OCI-LY7 (cell line): ENCODE measurements around the gene OXCT1. TPM values are rescaled to one million over a fixed set of nuclear protein-coding genes. Genes with fewer than 3 reads are reported as not detected.

Source experiments
- BruUV-seq: library from RNA; stranded (reverse); fragments of 400-500 nt; replicated peaks from 2 replicates; lab custom pipeline; 2021; lab: Mats Ljungman, UMichigan
- CTCF ChIA-PET: fragments of 300-600 bp; sonication (Branson Sonifier 250); formaldehyde crosslinking; loops from one replicate; lab custom pipeline; 2022; ENCODE audit warnings: antibody characterized with exemption; ENCODE audit not compliant: unreplicated experiment; lab: Charles Lee
- POLR2A ChIA-PET: fragments of 300-600 bp; sonication (Branson Sonifier 250); formaldehyde crosslinking; loops from one replicate; lab custom pipeline; 2022; ENCODE audit warnings: antibody characterized with exemption; lab: Charles Lee
- DNase-seq: peaks from one replicate; pipeline ENCODE4 v3.0.0-alpha.2; 2015; ENCODE audit warnings: low spot score
- H2AFZ ChIP-seq: fragments of 200-600 bp; sonication (generic), shearing (Covaris generic); 2 replicates; pipeline ENCODE4 v1.6.1; 2014; ENCODE audit warnings: mild to moderate bottlenecking, antibody characterized with exemption, low read length, moderate library complexity
- H3K27ac ChIP-seq: fragments of 200-600 bp; sonication (generic); 2 replicates; pipeline ENCODE4 v1.5.1; 2014; ENCODE audit warnings: mixed run types, low read depth, mild to moderate bottlenecking, moderate library complexity, low read length, inconsistent platforms; ENCODE audit not compliant: poor library complexity, severe bottlenecking
- H3K36me3 ChIP-seq: fragments of 200-600 bp; sonication (generic); 2 replicates; pipeline ENCODE4 v1.6.1; 2014; ENCODE audit warnings: mild to moderate bottlenecking, antibody characterized with exemption, low read length, moderate library complexity, mixed read lengths; ENCODE audit not compliant: insufficient read depth
- H3K4me1 ChIP-seq: fragments of 200-600 bp; sonication (generic); 2 replicates; pipeline ENCODE4 v1.5.1; 2014; ENCODE audit warnings: mild to moderate bottlenecking, low read length; ENCODE audit not compliant: insufficient read depth, poor library complexity, severe bottlenecking
- H3K4me2 ChIP-seq: fragments of 200-600 bp; sonication (generic); 2 replicates; pipeline ENCODE4 v1.6.1; 2014; ENCODE audit warnings: mild to moderate bottlenecking, low read length
- H3K4me3 ChIP-seq: fragments of 200-600 bp; sonication (generic); 2 replicates; pipeline ENCODE4 v1.5.1; 2014; ENCODE audit warnings: mild to moderate bottlenecking, low read depth, low read length; ENCODE audit not compliant: poor library complexity, severe bottlenecking
- H3K79me2 ChIP-seq: fragments of 200-600 bp; sonication (generic); 2 replicates; pipeline ENCODE4 v1.6.1; 2016; ENCODE audit warnings: low read depth, mild to moderate bottlenecking, low read length, moderate library complexity, mixed read lengths; ENCODE audit not compliant: insufficient read depth
- H3K9me2 ChIP-seq: fragments of 200-600 bp; sonication (generic); 2 replicates; pipeline ENCODE4 v1.6.1; 2016; ENCODE audit warnings: mild to moderate bottlenecking, low read length, mixed read lengths; ENCODE audit not compliant: insufficient read depth
- H3K9me3 ChIP-seq: fragments of 200-600 bp; sonication (generic); 2 replicates; pipeline ENCODE4 v1.6.1; 2014; ENCODE audit warnings: mild to moderate bottlenecking, mixed run types, low read length, mixed read lengths
- H4K20me1 ChIP-seq: fragments of 200-600 bp; sonication (generic); 2 replicates; pipeline ENCODE4 v1.6.1; 2014; ENCODE audit warnings: mild to moderate bottlenecking, antibody characterized with exemption, low read length, moderate library complexity, mixed read lengths; ENCODE audit not compliant: insufficient read depth
- CTCF ChIP-seq: fragments of 200-600 bp; sonication (generic); conservative IDR thresholded peaks from 2 replicates; pipeline ENCODE4 v1.5.1; 2014; ENCODE audit warnings: mild to moderate bottlenecking, antibody characterized with exemption, low read length, moderate library complexity, mixed read lengths
- EZH2phosphoT487 ChIP-seq: fragments of 200-600 bp; sonication (generic); IDR thresholded peaks from 2 replicates; pipeline ENCODE4 v1.6.1; 2018; ENCODE audit warnings: low read depth, borderline replicate concordance, mild to moderate bottlenecking, mixed run types, antibody characterized with exemption, low read length, moderate library complexity, mixed read lengths
- intact Hi-C: fragments of 100-400 bp; cut with micrococcal nuclease; formaldehyde crosslinking; loops from one replicate; pipeline ENCODE4 v1.10.0; 2022; ENCODE audit not compliant: unreplicated experiment
- total RNA-seq, 2 experiments: library from RNA; depleted of rRNA in 1 of 2; stranded (reverse); fragments of >200 nt in 1 of 2; shearing (Covaris generic) in 1 of 2; gene quantifications; 2 replicates each; pipeline ENCODE4 v1.2.3, GENCODE V29; 2014 to 2022

Gene OXCT1
- total RNA-seq, 2 experiments from 2014 or later = 27.0 to 43.4 TPM

DNA sequence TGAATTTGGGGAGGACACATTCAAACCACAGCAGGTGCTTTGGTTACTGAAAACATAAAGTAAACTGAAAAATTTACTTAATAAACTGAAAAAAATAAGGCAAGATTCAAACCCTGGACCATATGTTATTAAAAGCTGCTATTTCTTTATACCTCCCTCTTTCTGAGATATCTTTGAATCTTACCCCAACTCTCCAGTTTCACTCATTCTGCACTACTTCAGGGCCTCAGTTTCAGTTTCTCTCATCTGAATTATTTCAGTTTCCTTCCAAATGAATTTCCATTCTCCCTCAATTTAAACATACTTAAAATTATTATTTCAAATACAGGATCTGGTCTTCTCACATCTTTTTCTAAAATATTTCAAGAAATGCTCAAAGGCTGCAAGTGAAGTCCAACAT is 4.9 kb upstream of the OXCT1 start:
- TF ChIP-seq CTCF (no peak), EZH2phosphoT487 (no peak)
- ChIA-PET CTCF (no interaction called here), POLR2A (no interaction called here)
- Histone ChIP-seq H3K9me2 (no peaks in the 10 kb centered on the region), H3K4me1 (peaks cover 16% of the 10 kb centered on the region), H3K79me2 (no peaks in the 10 kb centered on the region), H3K4me3 (no peak overlapping the region), H3K27ac (no peak overlapping the region), H2AFZ (no peak overlapping the region), H3K9me3 (no peaks in the 10 kb centered on the region), H3K36me3 (no peaks in the 10 kb centered on the region), H4K20me1 (no peaks in the 10 kb centered on the region), H3K4me2 (no peak overlapping the region)
- no peak for DNase-seq
- no TSS peak for BruUV-seq
- intact Hi-C loops = no loop called here

DNA sequence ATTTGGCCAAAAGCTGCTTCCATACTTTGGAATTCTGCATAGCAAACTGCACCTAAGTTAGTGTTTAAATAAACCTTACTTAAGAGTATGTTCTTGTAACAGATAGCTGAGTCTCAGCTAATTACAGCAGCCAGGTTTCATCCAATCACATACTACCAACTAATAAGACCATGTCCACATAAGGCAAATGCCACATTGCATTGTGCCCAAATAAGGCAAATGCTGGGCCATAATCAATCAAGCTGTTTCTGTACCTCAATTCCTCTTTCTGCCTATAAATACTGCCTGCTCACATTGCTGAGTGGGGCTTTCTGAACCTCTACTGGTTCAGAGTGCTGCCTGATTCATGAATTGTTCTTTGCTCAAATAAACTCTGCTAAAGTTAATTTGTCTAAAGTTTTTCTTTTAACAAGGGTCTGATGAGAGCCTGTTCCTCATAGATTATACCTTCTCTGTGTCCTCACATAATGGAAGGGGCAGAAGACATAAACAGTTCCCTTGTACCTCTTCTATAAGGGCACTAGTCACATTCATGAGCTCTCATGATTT is 4.4 kb upstream of the OXCT1 start:
- ChIA-PET CTCF (no interaction called here), POLR2A (interaction anchor here (1.0 kb wide), 1 partner anchor 29 kb away, joined by 3 read pairs; no protein-coding TSS in a partner anchor)
- H3K9me3 ChIP-seq = no peaks in the 10 kb centered on the region
- H3K9me2 ChIP-seq = no peaks in the 10 kb centered on the region
- H3K36me3 ChIP-seq = no peaks in the 10 kb centered on the region
- no peak overlapping the region for H3K4me3 ChIP-seq
- no peak overlapping the region for H3K4me2 ChIP-seq
- H4K20me1 ChIP-seq = no peaks in the 10 kb centered on the region
- H3K27ac ChIP-seq = no peak overlapping the region
- intact Hi-C loops = no loop called here
- H2AFZ ChIP-seq = no peak overlapping the region
- no peaks in the 10 kb centered on the region; the same call in 1 of the 2 replicates for H3K79me2 ChIP-seq
- no peak for DNase-seq
- no TSS peak for BruUV-seq
- TF ChIP-seq EZH2phosphoT487 (no peak), CTCF (no peak)
- peaks cover 16% of the 10 kb centered on the region for H3K4me1 ChIP-seq

DNA sequence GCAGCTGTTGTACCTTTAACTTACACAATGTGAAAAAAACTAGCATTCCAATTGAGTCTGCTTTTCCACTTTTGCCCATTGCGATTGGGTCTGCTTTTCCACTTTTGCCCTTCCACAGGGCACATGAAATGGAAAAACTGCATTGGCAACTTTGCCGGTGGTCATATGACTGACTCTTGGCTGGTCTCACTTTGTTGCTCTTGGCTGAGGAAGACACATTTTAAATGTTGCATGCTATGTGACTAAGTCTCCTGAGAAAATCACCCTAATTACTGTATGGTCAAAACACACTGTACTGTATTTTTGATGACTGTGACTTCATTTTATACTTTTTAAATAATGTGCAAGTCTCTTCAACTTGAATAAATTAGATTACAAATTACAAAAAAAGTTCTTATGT is 1.6 kb upstream of the OXCT1 start:
- Histone ChIP-seq H3K79me2 (no peaks in the 10 kb centered on the region; the same call in 1 of the 2 replicates), H3K36me3 (no peaks in the 10 kb centered on the region), H3K9me3 (no peaks in the 10 kb centered on the region), H4K20me1 (peaks cover 4% of the 10 kb centered on the region; the same call in 1 of the 2 replicates), H3K4me3 (no peak overlapping the region), H2AFZ (peak overlapping the region; percentile 99; the same call in 1 of the 2 replicates), H3K27ac (no peak overlapping the region), H3K4me2 (no peak overlapping the region), H3K9me2 (no peaks in the 10 kb centered on the region), H3K4me1 (peaks cover 24% of the 10 kb centered on the region)
- CTCF ChIA-PET = no interaction called here
- TF ChIP-seq CTCF (no peak), EZH2phosphoT487 (no peak)
- no TSS peak for BruUV-seq
- POLR2A ChIA-PET = interaction anchor here (1.0 to 1.8 kb wide), 3 partner anchors 20 to 32 kb away, joined by 3 to 6 read pairs (median 3); partner anchors contain the start of gene RIMOC1
- intact Hi-C loops = no loop called here
- DNase-seq = no peak
